ENCODE results near the gene CROCC2.

The CROCC2 gene

GRCh38 chr2:240902615-240903041, 3.5 kb upstream of the CROCC2 start:
- no peaks in the 10 kb centered on the region for H3K79me2 ChIP-seq (ENCODE audit: control insufficient read depth, low read length)
- no peak overlapping the region for H3K4me3 ChIP-seq (ENCODE audit: low read length)
- H3K4me1 ChIP-seq (ENCODE audit: control insufficient read depth, low read length), result no peaks in the 10 kb centered on the region
- no peak overlapping the region for H3K4me2 ChIP-seq (ENCODE audit: low read length)
- no peaks in the 10 kb centered on the region for H3K36me3 ChIP-seq (ENCODE audit: control insufficient read depth, low read length)
- no peaks in the 10 kb centered on the region for H4K20me1 ChIP-seq (ENCODE audit: control insufficient read depth, insufficient read depth, low read depth, low read length)
- H3K27me3 ChIP-seq (ENCODE audit: control insufficient read depth, low read length), result no peaks in the 10 kb centered on the region
- H3F3A ChIP-seq (ENCODE audit: control insufficient read depth, insufficient read depth), result no peaks in the 10 kb centered on the region
- no peak overlapping the region for H3K27ac ChIP-seq (ENCODE audit: low read depth, low read length)
- no peak for TF ChIP-seq EZH2phosphoT487 (IDR thresholded peaks at IDR 0.05; ENCODE audit: borderline replicate concordance, low read length)
- TF ChIP-seq CTCF (IDR thresholded peaks at IDR 0.05; ENCODE audit: low read depth, low read length, poor library complexity, severe bottlenecking), result no peak
- no peaks in the 10 kb centered on the region for H3K9me2 ChIP-seq (replicated peaks; ENCODE audit: control insufficient read depth, low read length)
- H3K9me3 ChIP-seq (ENCODE audit: control insufficient read depth, insufficient read depth, low read length), result no peaks in the 10 kb centered on the region

GRCh38 chr2:240903191-240904060, 2.7 kb upstream of the CROCC2 start:
- Histone ChIP-seq H3K4me3 (ENCODE audit: low read length) (no peak overlapping the region), H3K36me3 (ENCODE audit: control insufficient read depth, low read length) (no peaks in the 10 kb centered on the region), H3K79me2 (ENCODE audit: control insufficient read depth, low read length) (no peaks in the 10 kb centered on the region), H3K4me1 (ENCODE audit: control insufficient read depth, low read length) (no peaks in the 10 kb centered on the region), H4K20me1 (ENCODE audit: control insufficient read depth, insufficient read depth, low read depth, low read length) (no peaks in the 10 kb centered on the region), H3F3A (ENCODE audit: control insufficient read depth, insufficient read depth) (no peaks in the 10 kb centered on the region), H3K4me2 (ENCODE audit: low read length) (no peak overlapping the region), H3K9me3 (ENCODE audit: control insufficient read depth, insufficient read depth, low read length) (no peaks in the 10 kb centered on the region), H3K9me2 (replicated peaks; ENCODE audit: control insufficient read depth, low read length) (no peaks in the 10 kb centered on the region), H3K27ac (ENCODE audit: low read depth, low read length) (no peak overlapping the region), H3K27me3 (ENCODE audit: control insufficient read depth, low read length) (no peaks in the 10 kb centered on the region)
- no peak for TF ChIP-seq EZH2phosphoT487 (IDR thresholded peaks at IDR 0.05; ENCODE audit: borderline replicate concordance, low read length)
- TF ChIP-seq CTCF (IDR thresholded peaks at IDR 0.05; ENCODE audit: low read depth, low read length, poor library complexity, severe bottlenecking), result no peak

GRCh38 chr2:240904216-240905175, 1.6 kb upstream of the CROCC2 start:
- Histone ChIP-seq H3K4me2 (ENCODE audit: low read length) (no peak overlapping the region), H3K9me3 (ENCODE audit: control insufficient read depth, insufficient read depth, low read length) (no peaks in the 10 kb centered on the region), H3K27me3 (ENCODE audit: control insufficient read depth, low read length) (no peaks in the 10 kb centered on the region), H3K79me2 (ENCODE audit: control insufficient read depth, low read length) (no peaks in the 10 kb centered on the region), H3K9me2 (replicated peaks; ENCODE audit: control insufficient read depth, low read length) (no peaks in the 10 kb centered on the region), H4K20me1 (ENCODE audit: control insufficient read depth, insufficient read depth, low read depth, low read length) (no peaks in the 10 kb centered on the region), H3K4me1 (ENCODE audit: control insufficient read depth, low read length) (no peaks in the 10 kb centered on the region), H3K36me3 (ENCODE audit: control insufficient read depth, low read length) (no peaks in the 10 kb centered on the region), H3K4me3 (ENCODE audit: low read length) (no peak overlapping the region), H3K27ac (ENCODE audit: low read depth, low read length) (no peak overlapping the region), H3F3A (ENCODE audit: control insufficient read depth, insufficient read depth) (no peaks in the 10 kb centered on the region)
- TF ChIP-seq CTCF (IDR thresholded peaks at IDR 0.05; ENCODE audit: low read depth, low read length, poor library complexity, severe bottlenecking) (no peak), EZH2phosphoT487 (IDR thresholded peaks at IDR 0.05; ENCODE audit: borderline replicate concordance, low read length) (no peak)
